HG03469 (cell line): ENCODE measurements around the gene USP47.
"Not testable (repeated sequence)": the region's sequence is repeated elsewhere in the genome, so short reads cannot be mapped to it uniquely, and the experiment has no call there.

Experiments used
- ATAC-seq: cut with Tn5 transposase; IDR thresholded peaks from one replicate; pipeline ENCODE4 v1.9.1; 2021; ENCODE audit warnings: mild to moderate bottlenecking, moderate library complexity, moderate number of reproducible peaks; ENCODE audit not compliant: unreplicated experiment

The USP47 gene

DNA sequence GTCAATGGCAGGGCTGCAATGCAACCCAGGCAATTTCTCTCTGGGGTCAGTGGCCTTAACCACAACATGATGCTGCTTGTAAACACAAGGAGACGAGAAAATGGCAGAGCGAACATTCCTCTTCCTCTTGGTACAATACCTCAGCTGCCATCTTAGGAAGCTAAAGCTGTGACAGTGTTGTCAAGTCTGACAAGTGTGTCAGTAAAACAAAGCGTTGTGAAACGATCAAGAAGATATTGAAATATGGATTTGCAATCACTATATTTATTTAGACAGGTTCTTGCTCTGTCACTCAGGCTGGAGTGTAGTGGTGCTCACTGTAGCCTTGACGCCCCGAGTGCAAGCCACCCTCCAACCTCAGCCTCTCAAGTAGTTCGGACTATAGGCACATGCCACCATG, 14.5 kb upstream of the USP47 start:
- no peak for ATAC-seq

DNA sequence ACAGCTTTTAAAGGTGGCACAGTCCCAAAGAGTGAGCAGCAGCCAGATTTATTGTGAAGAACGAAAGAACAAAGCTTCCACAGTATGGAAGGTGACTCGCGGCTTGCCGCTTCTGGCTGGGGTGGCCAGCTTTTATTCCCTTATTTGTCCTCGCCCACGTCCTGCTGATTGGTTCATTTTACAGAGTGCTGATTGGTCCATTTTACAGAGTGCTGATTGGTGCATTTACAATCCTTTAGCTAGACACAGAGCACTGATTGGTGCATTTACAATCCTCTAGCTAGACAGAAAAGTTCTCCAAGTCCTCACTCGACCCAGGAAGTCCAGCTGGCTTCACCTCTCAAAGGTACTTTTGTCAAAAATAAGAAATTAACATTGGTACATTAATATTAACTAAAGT, 10.4 kb upstream of the USP47 start:
- ATAC-seq, result not testable (repeated sequence)

DNA sequence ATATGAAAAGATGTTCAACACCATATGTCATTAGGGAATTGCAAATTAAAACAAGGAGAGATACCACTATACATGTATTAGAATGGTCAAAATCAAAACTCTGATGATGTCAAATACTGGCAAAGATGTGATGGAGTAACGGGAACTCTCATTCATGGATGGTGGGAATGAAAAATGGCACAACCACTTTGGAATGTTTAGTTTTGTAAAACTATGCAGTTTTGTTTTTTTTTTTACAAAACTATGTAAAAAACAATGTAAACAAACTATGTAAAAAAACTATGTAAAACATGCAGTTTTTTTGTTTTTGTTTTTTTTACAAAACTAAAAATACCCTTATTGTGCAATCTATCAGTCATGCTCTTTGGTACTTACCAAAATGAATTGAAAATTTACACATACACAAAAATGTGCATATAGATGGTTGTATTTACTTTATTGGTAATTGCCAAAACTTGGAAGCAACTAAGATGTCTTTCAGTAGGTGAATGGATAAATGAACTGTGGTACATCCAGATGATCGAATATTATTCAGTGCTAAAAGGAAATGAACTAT, 5.0 kb upstream of the USP47 start:
- ATAC-seq, result no peak

- ATAC-seq, result no peak
Observed at GRCh38 chr11:11839718-11840117, 2.1 kb upstream of the USP47 start.

DNA sequence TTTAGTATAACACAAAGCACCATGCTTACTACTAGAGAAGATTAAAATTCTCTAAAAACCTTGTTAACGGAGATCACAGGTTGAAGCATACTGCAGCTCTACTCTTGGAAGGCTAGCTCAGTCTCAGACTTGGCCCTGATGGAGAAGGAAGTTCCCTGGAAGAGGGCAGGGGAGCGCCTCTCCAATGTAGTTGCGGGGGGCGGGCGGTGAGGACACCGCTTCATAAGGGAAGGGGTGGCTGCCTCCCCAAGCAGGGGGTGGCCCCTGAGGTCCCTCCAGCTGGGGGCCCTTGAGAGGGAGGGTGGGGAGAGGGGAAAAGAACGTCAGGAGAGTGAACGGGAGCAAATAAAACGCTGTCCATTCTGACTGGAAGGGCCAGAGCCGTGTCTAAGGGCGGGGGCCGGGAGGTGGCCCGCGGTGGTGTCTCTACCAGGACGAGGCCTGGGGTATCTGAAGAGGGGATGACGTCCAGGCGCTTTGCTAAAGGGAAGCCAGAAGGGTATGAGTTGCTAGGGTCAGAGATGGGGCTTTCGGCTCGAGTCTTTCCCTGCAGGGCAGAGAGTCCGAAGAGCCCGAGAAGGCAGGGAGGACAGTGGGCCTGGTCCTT, 553 bp upstream of the USP47 start:
- ATAC-seq, result peak; percentile 15

DNA sequence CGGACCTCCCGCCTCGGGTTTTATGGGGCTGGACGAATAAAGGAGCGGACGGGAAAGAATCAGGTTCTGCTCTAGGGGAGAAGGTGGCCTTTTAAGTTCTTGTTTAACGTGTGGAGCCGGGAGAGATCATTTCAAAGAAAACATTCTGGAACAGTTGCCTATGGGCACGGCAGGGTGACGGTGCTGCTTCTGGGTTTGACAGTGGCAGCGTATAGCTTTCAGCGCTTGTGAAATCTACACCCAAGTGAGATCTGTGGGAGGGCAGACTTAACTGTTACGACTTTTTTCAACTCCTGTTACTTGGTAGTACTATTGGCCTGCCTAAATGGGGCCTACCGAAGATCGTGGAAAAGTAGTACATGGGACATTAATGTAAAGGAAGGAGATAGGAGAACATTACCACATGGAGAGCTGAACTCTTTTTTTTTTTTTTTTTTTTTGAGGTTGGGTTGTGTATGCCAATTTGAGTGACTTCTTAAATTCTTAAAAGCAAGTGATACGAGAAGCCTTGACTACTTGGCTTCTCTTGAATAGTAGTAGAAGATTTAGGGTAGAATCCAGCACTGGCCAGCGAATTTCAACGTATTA, 743 bp downstream of the USP47 start:
- ATAC-seq, result peak; percentile 21

GRCh38 chr11:11843211-11843621, 1.4 kb downstream of the USP47 start:
- no peak for ATAC-seq

DNA sequence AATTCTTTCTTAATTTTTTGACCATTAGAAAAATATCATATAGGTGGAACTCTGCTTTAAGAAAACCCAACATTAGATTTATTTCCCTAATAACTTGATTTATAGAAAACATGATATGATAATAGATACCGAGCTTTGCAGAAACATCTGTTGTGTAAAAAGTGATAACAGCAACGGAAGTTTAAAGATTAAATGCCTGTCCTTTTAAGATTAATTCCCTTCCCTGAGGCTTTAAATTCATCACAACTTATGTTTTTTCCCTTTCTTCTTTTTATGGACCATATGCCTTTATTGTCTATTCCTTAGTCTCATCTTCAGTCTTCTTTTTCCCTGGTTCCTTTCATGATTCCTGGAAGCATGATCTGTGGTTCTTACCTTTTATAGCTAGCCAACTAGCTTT, 1.9 kb downstream of the USP47 start:
- no peak for ATAC-seq

DNA sequence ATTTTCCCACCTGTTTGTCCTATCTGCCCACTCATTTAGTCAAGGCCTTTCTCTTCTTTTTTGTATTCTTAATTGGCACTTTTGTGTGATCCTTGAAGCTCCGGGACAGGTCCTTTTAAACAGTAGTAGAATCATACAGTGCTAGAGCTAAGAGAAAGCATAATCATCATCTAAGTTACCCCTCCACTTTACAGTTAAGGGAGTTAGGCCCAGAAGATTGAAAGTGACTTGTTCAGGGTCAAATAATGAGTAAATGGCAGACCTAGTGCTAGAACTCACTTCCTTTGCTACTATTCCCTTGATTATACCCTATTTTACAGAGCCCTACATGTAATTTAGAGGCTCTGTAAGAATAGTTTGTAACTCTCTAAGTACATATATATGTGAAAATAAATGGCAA, 2.5 kb downstream of the USP47 start:
- no peak for ATAC-seq

GRCh38 chr11:11845071-11845470, 3.3 kb downstream of the USP47 start:
- ATAC-seq, result no peak

- no peak for ATAC-seq
Observed at GRCh38 chr11:11845551-11845950, 3.8 kb downstream of the USP47 start.

GRCh38 chr11:11847082-11847481, 5.3 kb downstream of the USP47 start:
- ATAC-seq, result no peak

- ATAC-seq, result peak; percentile 53
Observed at GRCh38 chr11:11848891-11849746, 7.3 kb downstream of the USP47 start.

DNA sequence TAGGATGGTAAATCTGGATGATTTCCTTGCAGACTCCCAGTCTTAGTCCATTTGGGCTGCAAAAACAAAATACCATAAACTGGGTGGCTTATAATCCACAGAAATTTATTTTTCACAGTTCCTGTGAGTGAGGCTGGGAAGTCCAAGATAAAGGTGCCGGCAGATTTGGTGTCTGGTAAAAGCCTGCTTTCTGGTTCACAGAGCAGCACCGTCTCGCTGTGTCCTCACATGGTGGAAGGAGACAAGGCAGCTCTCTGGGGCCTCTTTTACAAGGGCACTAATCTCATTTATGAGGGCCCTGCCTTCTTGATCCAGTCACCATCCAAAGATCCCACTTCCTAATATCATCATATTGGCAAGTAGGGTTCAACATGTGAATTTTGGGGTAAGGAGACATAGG, 8.9 kb downstream of the USP47 start:
- no peak for ATAC-seq

- ATAC-seq, result peak; percentile 62
Observed at GRCh38 chr11:11856638-11857037, 14.9 kb downstream of the USP47 start.

- ATAC-seq, result no peak
Observed at GRCh38 chr11:11857769-11858168, 16.0 kb downstream of the USP47 start.

DNA sequence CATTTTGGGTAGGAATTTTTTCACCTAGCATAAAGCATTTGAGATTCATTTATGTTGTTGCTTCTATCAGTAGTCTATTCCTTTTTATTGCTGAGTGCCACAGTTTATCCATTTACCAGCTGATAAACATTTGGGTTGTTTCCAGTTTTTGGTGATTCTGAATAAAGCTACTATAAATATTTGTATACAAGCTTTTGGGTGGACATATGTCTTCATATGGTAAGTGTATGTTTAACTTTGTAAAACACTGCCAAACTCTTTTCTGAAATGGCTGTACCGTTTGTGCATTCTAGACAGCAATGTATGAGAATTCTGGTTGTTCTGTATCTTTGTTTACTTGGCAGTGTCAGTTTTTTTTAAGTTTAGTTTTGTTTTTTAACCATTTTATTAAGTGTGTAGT, 16.9 kb downstream of the USP47 start:
- no peak for ATAC-seq

DNA sequence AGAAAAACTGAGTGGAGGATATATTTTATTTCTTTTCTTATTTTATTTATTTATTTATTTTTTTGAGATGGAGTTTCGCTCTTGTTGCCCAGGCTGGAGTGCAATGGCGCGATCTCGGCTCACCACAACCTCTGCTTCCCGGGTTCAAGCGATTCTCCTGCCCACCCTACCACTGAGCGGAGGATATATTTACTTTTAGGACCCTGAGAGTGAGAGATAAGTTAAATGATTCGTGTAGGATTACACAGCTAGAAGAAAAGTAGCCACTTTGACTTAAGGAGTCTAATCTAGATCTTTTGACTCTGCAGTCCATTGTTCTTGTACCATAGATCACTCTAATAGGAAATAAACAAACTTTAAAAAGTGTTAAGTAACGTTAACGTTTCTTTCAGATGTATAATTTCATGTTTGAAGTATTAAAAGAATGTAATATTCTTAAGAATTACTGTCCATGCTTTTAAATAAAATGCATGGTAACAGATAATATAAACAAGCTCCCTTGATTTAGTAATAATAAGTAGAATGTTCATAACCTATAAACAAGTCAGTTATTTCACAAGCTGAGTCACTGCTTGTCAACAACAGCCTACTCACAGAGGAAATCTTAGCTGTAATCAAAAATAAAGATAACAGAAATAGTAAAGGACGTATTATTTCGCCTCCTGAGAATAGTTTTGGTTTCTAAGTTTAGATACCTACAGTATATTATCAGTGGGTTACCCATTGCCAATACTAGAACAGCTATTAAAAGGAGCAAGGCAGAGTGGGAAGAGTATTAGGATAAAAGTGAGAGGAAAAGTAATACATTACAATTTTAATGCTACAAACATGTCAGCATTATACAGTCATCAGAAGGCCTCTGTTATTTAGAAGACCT, 18.6 kb downstream of the USP47 start:
- no peak for ATAC-seq

DNA sequence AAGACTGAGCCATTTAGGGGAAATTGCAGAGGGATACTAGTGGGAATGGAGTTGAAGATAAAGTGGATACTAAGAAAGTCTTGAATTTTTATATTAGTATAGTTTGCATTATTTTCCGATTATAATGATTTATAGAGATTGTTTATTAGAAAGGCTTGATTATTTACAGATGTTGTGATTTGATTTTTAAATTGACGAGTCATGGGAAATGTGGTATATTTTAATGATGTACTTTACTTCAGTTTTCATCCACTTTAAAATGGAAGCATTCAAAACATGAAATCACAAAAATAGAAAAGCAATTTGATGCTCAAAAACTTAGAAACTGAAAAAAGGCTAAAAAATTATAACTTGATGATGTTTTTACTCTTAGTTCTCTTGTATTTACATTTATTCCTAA, 21.2 kb downstream of the USP47 start:
- no peak for ATAC-seq

DNA sequence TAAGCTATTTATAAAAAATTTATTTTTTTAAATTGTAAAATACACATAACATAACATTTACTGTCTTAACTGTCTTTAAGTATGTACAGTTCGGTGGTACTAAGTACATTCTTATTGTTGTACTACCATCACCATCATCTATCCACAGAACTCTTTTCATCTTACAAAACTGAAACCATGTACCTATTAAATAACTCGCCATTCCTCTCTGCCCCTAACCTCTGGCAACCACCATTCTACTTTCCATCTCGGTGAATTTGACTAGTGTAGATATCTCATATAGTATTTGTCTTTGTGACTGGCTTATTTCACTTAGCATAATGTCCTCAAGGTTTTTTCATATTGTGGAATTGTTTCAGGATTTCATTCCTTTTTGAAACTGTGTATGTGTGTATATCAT, 22.6 kb downstream of the USP47 start:
- ATAC-seq, result no peak

- ATAC-seq, result no peak
Observed at GRCh38 chr11:11864803-11865202, 23.0 kb downstream of the USP47 start.
